HepG2 (cell line): Measurements from ENCODE around the gene RPL41. TPM values are rescaled to one million over a fixed set of nuclear protein-coding genes. Genes with fewer than 3 reads are reported as not detected.

Experiments used
- JARID2 ChIP-seq: sonication (generic); formaldehyde crosslinking; IDR thresholded peaks from 2 replicates; pipeline ENCODE4 v1.8.1; 2023; ENCODE audit warnings: missing genetic modification reagents, inconsistent platforms; ENCODE audit not compliant: insufficient replicate concordance
- NFYB ChIP-seq: sonication (generic); formaldehyde crosslinking; IDR thresholded peaks from 2 replicates; pipeline ENCODE4 v1.4.0; 2020; ENCODE audit warnings: missing genetic modification reagents
- SKIL ChIP-seq: sonication (generic); formaldehyde crosslinking; IDR thresholded peaks from 2 replicates; pipeline ENCODE4 v1.8.0; 2022; ENCODE audit warnings: missing genetic modification reagents, mild to moderate bottlenecking, moderate library complexity, borderline replicate concordance
- UBTF ChIP-seq: sonication (generic); formaldehyde crosslinking; IDR thresholded peaks from 2 replicates; pipeline ENCODE4 v1.4.0; 2020; ENCODE audit warnings: mild to moderate bottlenecking, missing genetic modification reagents
- ZBTB10 ChIP-seq: sonication (generic); formaldehyde crosslinking; IDR thresholded peaks from 2 replicates; pipeline ENCODE4 v1.4.0; 2020; ENCODE audit warnings: missing genetic modification reagents, borderline replicate concordance
- ZHX1 ChIP-seq: sonication (generic); formaldehyde crosslinking; IDR thresholded peaks from 2 replicates; pipeline ENCODE4 v1.8.1; 2022; ENCODE audit warnings: low read depth, mild to moderate bottlenecking, missing genetic modification reagents
- ZNF180 ChIP-seq: sonication (generic); formaldehyde crosslinking; IDR thresholded peaks from 2 replicates; pipeline ENCODE4 v1.4.0; 2020; ENCODE audit warnings: low read depth, missing genetic modification reagents, borderline replicate concordance
- ZNF335 ChIP-seq: sonication (generic); formaldehyde crosslinking; IDR thresholded peaks from 2 replicates; pipeline ENCODE4 v1.4.0; 2020; ENCODE audit warnings: missing genetic modification reagents
- ZNF780A ChIP-seq: sonication (generic); formaldehyde crosslinking; IDR thresholded peaks from 2 replicates; pipeline ENCODE4 v1.8.0; 2022; ENCODE audit warnings: mild to moderate bottlenecking, missing genetic modification reagents, moderate library complexity
- polyA plus RNA-seq, 8 experiments: library from polyadenylated mRNA; depleted of rRNA in 3 of 8; stranded (reverse) in 7 of 8; unstranded in 1 of 8; fragments of >200 nt; fragmentation: Illumina TruSeq in 4 of 8; extraction: Trizol in 4 of 8; gene quantifications; 2 replicates each; pipeline versions ENCODE4 v1.2.1 to v1.2.3, GENCODE V29; 2011 to 2016; ENCODE audit warnings: low read depth in 4 of 8, missing spikeins in 1 of 8, mixed read lengths in 1 of 8; ENCODE audit not compliant: insufficient read depth in 1 of 8
- total RNA-seq, 5 experiments: library from RNA; depleted of rRNA; stranded (reverse); fragments of >200 nt; fragmentation: Illumina TruSeq; extraction: Trizol; gene quantifications; 2 replicates each; pipeline ENCODE4 v1.2.3, GENCODE V29; 2016; ENCODE audit warnings: low read depth in 1 of 5
- TF ChIP-seq, protein P1 (sequence below): IDR thresholded peaks from 2 replicates; pipeline ENCODE4 v1.6.1; 2018; ENCODE audit warnings: missing genetic modification reagents
- TF ChIP-seq, protein P2 (sequence below): sonication (generic); formaldehyde crosslinking; IDR thresholded peaks from 2 replicates; pipeline ENCODE4 v1.9.0; 2021; ENCODE audit warnings: missing genetic modification reagents, mild to moderate bottlenecking, borderline replicate concordance
- TF ChIP-seq, protein P3 (sequence below), 2 experiments: fragments of 450-650 bp in 1 of 2; sonication (generic) in 1 of 2; formaldehyde crosslinking; IDR thresholded peaks; 2 replicates each; pipeline versions ENCODE4 v1.5.0 to v1.8.0; 2020 to 2022; ENCODE audit warnings: mild to moderate bottlenecking in 1 of 2, missing genetic modification reagents in 1 of 2

RPL41 gene
- total and polyA plus RNA-seq, 2 of the 13 experiments (the other 11 are each of a cell fraction or from before 2014, with no cell fraction given): 4,012 to 7,670 TPM

GRCh38 chr12:56104109-56104814 lies 12.2 kb upstream of the RPL41 start, which contains the start of gene PA2G4 (continued):
- peak; percentile 60 for TF ChIP-seq SKIL (CRISPR knock-in tag)
- TF ChIP-seq UBTF (CRISPR knock-in tag): peak; percentile 89
- peak; percentile 18; the same call in 1 of the 2 replicates for TF ChIP-seq ZNF180 (CRISPR knock-in tag)
- peak; percentile 61 for TF ChIP-seq NFYB (CRISPR knock-in tag)
- peak; percentile 82 for TF ChIP-seq JARID2 (CRISPR knock-in tag)
- TF ChIP-seq, protein P1, sequence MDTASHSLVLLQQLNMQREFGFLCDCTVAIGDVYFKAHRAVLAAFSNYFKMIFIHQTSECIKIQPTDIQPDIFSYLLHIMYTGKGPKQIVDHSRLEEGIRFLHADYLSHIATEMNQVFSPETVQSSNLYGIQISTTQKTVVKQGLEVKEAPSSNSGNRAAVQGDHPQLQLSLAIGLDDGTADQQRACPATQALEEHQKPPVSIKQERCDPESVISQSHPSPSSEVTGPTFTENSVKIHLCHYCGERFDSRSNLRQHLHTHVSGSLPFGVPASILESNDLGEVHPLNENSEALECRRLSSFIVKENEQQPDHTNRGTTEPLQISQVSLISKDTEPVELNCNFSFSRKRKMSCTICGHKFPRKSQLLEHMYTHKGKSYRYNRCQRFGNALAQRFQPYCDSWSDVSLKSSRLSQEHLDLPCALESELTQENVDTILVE (CRISPR knock-in tag): peak; percentile 92
- no peak for TF ChIP-seq ZBTB10
- peak; percentile 99 for TF ChIP-seq ZNF335 (CRISPR knock-in tag)
- 0 out of 2 replicates have a peak, but pooled peaks have one; percentile 28 for TF ChIP-seq ZHX1 (CRISPR knock-in tag)
- peak; percentile 61; the same call in 1 of the 2 replicates for TF ChIP-seq ZNF780A (CRISPR knock-in tag)
- TF ChIP-seq, protein P2, sequence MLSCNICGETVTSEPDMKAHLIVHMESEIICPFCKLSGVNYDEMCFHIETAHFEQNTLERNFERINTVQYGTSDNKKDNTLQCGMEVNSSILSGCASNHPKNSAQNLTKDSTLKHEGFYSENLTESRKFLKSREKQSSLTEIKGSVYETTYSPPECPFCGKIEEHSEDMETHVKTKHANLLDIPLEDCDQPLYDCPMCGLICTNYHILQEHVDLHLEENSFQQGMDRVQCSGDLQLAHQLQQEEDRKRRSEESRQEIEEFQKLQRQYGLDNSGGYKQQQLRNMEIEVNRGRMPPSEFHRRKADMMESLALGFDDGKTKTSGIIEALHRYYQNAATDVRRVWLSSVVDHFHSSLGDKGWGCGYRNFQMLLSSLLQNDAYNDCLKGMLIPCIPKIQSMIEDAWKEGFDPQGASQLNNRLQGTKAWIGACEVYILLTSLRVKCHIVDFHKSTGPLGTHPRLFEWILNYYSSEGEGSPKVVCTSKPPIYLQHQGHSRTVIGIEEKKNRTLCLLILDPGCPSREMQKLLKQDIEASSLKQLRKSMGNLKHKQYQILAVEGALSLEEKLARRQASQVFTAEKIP (CRISPR knock-in tag): no peak
- TF ChIP-seq, protein P3, sequence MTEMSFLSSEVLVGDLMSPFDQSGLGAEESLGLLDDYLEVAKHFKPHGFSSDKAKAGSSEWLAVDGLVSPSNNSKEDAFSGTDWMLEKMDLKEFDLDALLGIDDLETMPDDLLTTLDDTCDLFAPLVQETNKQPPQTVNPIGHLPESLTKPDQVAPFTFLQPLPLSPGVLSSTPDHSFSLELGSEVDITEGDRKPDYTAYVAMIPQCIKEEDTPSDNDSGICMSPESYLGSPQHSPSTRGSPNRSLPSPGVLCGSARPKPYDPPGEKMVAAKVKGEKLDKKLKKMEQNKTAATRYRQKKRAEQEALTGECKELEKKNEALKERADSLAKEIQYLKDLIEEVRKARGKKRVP (CRISPR knock-in tag; IDR thresholded peaks at IDR 0.05): 0 out of 4 replicates have a peak, but pooled peaks of 1 of the 2 experiments have one; percentile 56
